HCT116 (cell line): ENCODE measurements around the gene MGAT4C. TPM values are rescaled to one million over a fixed set of nuclear protein-coding genes. Genes with fewer than 3 reads are reported as not detected.

Experiments used
- ATAC-seq: fragments of 200-7000 bp; cut with Tn5 transposase; 2 replicates; pipeline ENCODE4 v1.9.1; 2020; ENCODE audit warnings: mild to moderate bottlenecking, moderate library complexity
- BruUV-seq: library from RNA; stranded (reverse); fragments of 400-500 nt; replicated peaks from 2 replicates; lab custom pipeline; 2021; lab: Mats Ljungman, UMichigan
- CTCF ChIA-PET: fragments of 300-600 bp; sonication (Branson Sonifier 250); formaldehyde crosslinking; loops from one replicate; lab custom pipeline; 2021; ENCODE audit warnings: antibody characterized with exemption; lab: Charles Lee
- POLR2A ChIA-PET: fragments of 300-600, 350-600 bp; sonication (Branson Sonifier 250); formaldehyde crosslinking; loops from one replicate; lab custom pipeline; 2021; ENCODE audit warnings: antibody characterized with exemption; lab: Charles Lee
- RAD21 ChIA-PET, 2 experiments: fragments of 300-600 bp; sonication (Branson Sonifier 250); formaldehyde crosslinking; loops; one replicate each; lab custom pipeline; 2023; ENCODE audit warnings: low total read pairs in 2 of 2; ENCODE audit not compliant: uncharacterized antibody in 2 of 2, unreplicated experiment in 2 of 2, low non-redundant PET in 1 of 2; lab: Charles Lee
- DNase-seq: peaks from one replicate; pipeline ENCODE4 v3.0.0-alpha.2; 2010; ENCODE audit warnings: low read depth, low spot score
- H2AFZ ChIP-seq: fragments of 200-600 bp; shearing (Covaris generic), sonication (generic); 2 replicates; pipeline ENCODE4 v1.6.1; 2017; ENCODE audit warnings: low read depth, mixed run types, mixed read lengths, antibody characterized with exemption, low read length; ENCODE audit not compliant: poor library complexity, severe bottlenecking
- H3K27ac ChIP-seq: 2 replicates; pipeline ENCODE4 v1.5.1; 2012; ENCODE audit warnings: low read depth, low read length
- H3K27me3 ChIP-seq: fragments of 200-600 bp; sonication (generic); 2 replicates; pipeline ENCODE4 v1.6.1; 2016; ENCODE audit warnings: mixed run types, low read length, mixed read lengths; ENCODE audit not compliant: insufficient read depth
- H3K36me3 ChIP-seq, 2 experiments: fragments of 200-500 bp in 1 of 2; fragments of 200-600 bp in 1 of 2; sonication (Bioruptor generic) in 1 of 2; sonication (generic) in 1 of 2; 2 replicates each; pipeline versions ENCODE4 v1.5.1 to v1.6.1; 2014 to 2016; ENCODE audit warnings: low read length in 2 of 2, inconsistent platforms in 1 of 2, mixed read lengths in 1 of 2, mixed run types in 1 of 2; ENCODE audit not compliant: insufficient read depth in 2 of 2, control insufficient read depth in 1 of 2
- H3K4me1 ChIP-seq, 2 experiments: fragments of 200-600 bp in 1 of 2; sonication (generic) in 1 of 2; 2 replicates each; pipeline versions ENCODE4 v1.5.1 to v1.6.1; 2012 to 2017; ENCODE audit warnings: low read length in 2 of 2, inconsistent platforms in 1 of 2, mild to moderate bottlenecking in 1 of 2, mixed read lengths in 1 of 2, mixed run types in 1 of 2, moderate library complexity in 1 of 2; ENCODE audit not compliant: insufficient read depth in 2 of 2, control insufficient read depth in 1 of 2
- H3K4me2 ChIP-seq: fragments of 200-600 bp; sonication (generic); 2 replicates; pipeline ENCODE4 v1.6.1; 2017; ENCODE audit warnings: mixed run types, low read length, mixed read lengths
- H3K4me3 ChIP-seq, 2 experiments: fragments of 200-600 bp in 1 of 2; sonication (generic) in 1 of 2; replicated peaks in 1 of 2; 2 replicates each; pipeline ENCODE4 v1.5.1; 2011 to 2016; ENCODE audit warnings: low read length in 2 of 2, control low read depth in 1 of 2, low read depth in 1 of 2, mild to moderate bottlenecking in 1 of 2, mixed read lengths in 1 of 2, mixed run types in 1 of 2
- H3K79me2 ChIP-seq: fragments of 200-600 bp; sonication (generic); 2 replicates; pipeline ENCODE4 v1.6.1; 2017; ENCODE audit warnings: mild to moderate bottlenecking, mixed run types, low read length, moderate library complexity, mixed read lengths; ENCODE audit not compliant: insufficient read depth
- H3K9ac ChIP-seq: fragments of 200-600 bp; sonication (generic); 2 replicates; pipeline ENCODE4 v1.6.1; 2016; ENCODE audit warnings: low read length, mixed read lengths
- H3K9me2 ChIP-seq: fragments of 200-600 bp; sonication (generic), shearing (Covaris generic); 2 replicates; pipeline ENCODE4 v1.6.1; 2017; ENCODE audit warnings: mixed run types, mild to moderate bottlenecking, moderate library complexity; ENCODE audit not compliant: insufficient read depth
- H3K9me3 ChIP-seq, 2 experiments: fragments of 200-500 bp in 1 of 2; fragments of 200-600 bp in 1 of 2; sonication (Bioruptor generic) in 1 of 2; sonication (generic) in 1 of 2; 2 replicates each; pipeline ENCODE4 v1.6.1; 2014 to 2017; ENCODE audit warnings: low read length in 2 of 2, mixed read lengths in 2 of 2, inconsistent platforms in 1 of 2, low read depth in 1 of 2, mild to moderate bottlenecking in 1 of 2, mixed run types in 1 of 2, moderate library complexity in 1 of 2; ENCODE audit not compliant: control insufficient read depth in 1 of 2, insufficient read depth in 1 of 2
- H4K20me1 ChIP-seq: fragments of 200-600 bp; sonication (generic), shearing (Covaris generic); 2 replicates; pipeline ENCODE4 v1.6.1; 2017; ENCODE audit warnings: mixed run types, mild to moderate bottlenecking, moderate library complexity; ENCODE audit not compliant: insufficient read depth
- CEBPB ChIP-seq: IDR thresholded peaks from 2 replicates; pipeline ENCODE4 v1.6.1; 2012; ENCODE audit warnings: low read depth
- EGR1 ChIP-seq: IDR thresholded peaks from 2 replicates; pipeline ENCODE4 v1.6.1; 2012; ENCODE audit warnings: low read depth
- EZH2phosphoT487 ChIP-seq: fragments of 200-600 bp; IDR thresholded peaks from 2 replicates; pipeline ENCODE4 v1.6.1; 2018; ENCODE audit warnings: antibody characterized with exemption, borderline replicate concordance
- FOSL1 ChIP-seq: IDR thresholded peaks from 2 replicates; pipeline ENCODE4 v1.6.1; 2012; ENCODE audit warnings: low read depth
- JUND ChIP-seq: IDR thresholded peaks from 2 replicates; pipeline ENCODE4 v1.6.1; 2012
- POLR2A ChIP-seq: IDR thresholded peaks from 2 replicates; pipeline ENCODE4 v1.7.0; 2011; ENCODE audit warnings: borderline replicate concordance; ENCODE audit not compliant: insufficient read depth, insufficient read length; ENCODE audit errors: extremely low read depth
- POLR2AphosphoS5 ChIP-seq: IDR thresholded peaks from 2 replicates; pipeline ENCODE4 v1.6.1; 2011; ENCODE audit warnings: mild to moderate bottlenecking, low read depth, low read length, moderate library complexity
- SIN3A ChIP-seq: IDR thresholded peaks from 2 replicates; pipeline ENCODE4 v1.6.1; 2012; ENCODE audit warnings: low read depth
- SP1 ChIP-seq: IDR thresholded peaks from 2 replicates; pipeline ENCODE4 v1.6.1; 2012; ENCODE audit warnings: low read depth
- TCF7L2 ChIP-seq: IDR thresholded peaks from 2 replicates; pipeline ENCODE4 v1.7.0; 2011; ENCODE audit warnings: borderline replicate concordance, inconsistent platforms; ENCODE audit not compliant: insufficient read depth, insufficient read length; ENCODE audit errors: extremely low read depth
- YY1 ChIP-seq: IDR thresholded peaks from 2 replicates; pipeline ENCODE4 v1.6.1; 2011; ENCODE audit warnings: low read length, low read depth, moderate library complexity, mild to moderate bottlenecking; ENCODE audit not compliant: insufficient replicate concordance; ENCODE audit errors: extremely low read depth
- ZFX ChIP-seq: fragments of 450-650 bp; IDR thresholded peaks from 2 replicates; pipeline ENCODE4 v1.6.1; 2017
- intact Hi-C: fragments of 100-400 bp; cut with micrococcal nuclease; formaldehyde crosslinking; loops from 2 replicates; pipeline ENCODE4 v1.10.0; 2022
- total RNA-seq: library from RNA; stranded (reverse); gene quantifications from one replicate; pipeline ENCODE4 v1.2.1, GENCODE V29; 2021; ENCODE audit not compliant: unreplicated experiment
- TF ChIP-seq, protein P1 (sequence below): IDR thresholded peaks from 2 replicates; pipeline ENCODE4 v1.6.1; 2012
- TF ChIP-seq, protein P2 (sequence below): IDR thresholded peaks from 2 replicates; pipeline ENCODE4 v1.6.1; 2012
- TF ChIP-seq, protein P3 (sequence below): IDR thresholded peaks from 2 replicates; pipeline ENCODE4 v1.6.1; 2012; ENCODE audit warnings: low read depth

The MGAT4C gene
- total RNA-seq, 1 experiment from 2014 or later: not detected

DNA sequence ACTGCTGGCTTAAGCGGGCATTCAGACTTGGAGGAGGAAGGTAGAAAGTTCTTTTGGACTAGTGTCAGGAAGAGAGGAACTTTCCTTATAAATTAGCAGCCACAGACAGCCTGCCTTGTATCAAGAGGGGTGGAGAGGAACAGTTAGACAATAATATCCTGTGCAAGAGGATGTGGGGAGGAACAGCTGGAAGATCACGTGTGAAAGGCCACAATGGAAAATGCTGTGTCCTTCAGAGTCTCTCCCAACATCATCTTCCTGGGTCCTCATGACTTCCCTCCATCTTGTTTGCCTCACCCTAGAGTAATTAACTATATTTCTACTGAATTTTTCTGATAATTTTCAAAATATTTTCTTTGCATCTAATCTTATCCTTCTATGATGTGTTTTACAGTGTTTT, 117.4 kb downstream of the MGAT4C start:
- RAD21 ChIA-PET: no interaction called here
- peak overlapping the region; percentile 55 for H2AFZ ChIP-seq

More for the DNA sequence above, 117.4 kb downstream of the MGAT4C start:
- H3K79me2 ChIP-seq: no peaks in the 10 kb centered on the region
- H3K27me3 ChIP-seq: no peaks in the 10 kb centered on the region
- no peak overlapping the region for H3K27ac ChIP-seq
- ATAC-seq (no peak), DNase-seq (no peak)
- H3K4me2 ChIP-seq: no peak overlapping the region
- no peak overlapping the region for H3K9ac ChIP-seq
- ChIA-PET POLR2A (no interaction called here), CTCF (no interaction called here)
- no TSS peak for BruUV-seq
- peaks cover 0 to 9% of the 10 kb centered on the region in 2 experiments; a peak in 2 of 4 replicates for H3K4me1 ChIP-seq
- H3K36me3 ChIP-seq: no peaks in the 10 kb centered on the region
- H3K9me2 ChIP-seq: no peaks in the 10 kb centered on the region
- H3K4me3 ChIP-seq: no peak overlapping the region
- no peak for TF ChIP-seq ZFX
- no peak for TF ChIP-seq EGR1
- TF ChIP-seq YY1: no peak
- no peak for TF ChIP-seq JUND
- TF ChIP-seq EZH2phosphoT487: no peak
- TF ChIP-seq, protein P1, sequence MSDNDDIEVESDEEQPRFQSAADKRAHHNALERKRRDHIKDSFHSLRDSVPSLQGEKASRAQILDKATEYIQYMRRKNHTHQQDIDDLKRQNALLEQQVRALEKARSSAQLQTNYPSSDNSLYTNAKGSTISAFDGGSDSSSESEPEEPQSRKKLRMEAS: no peak
- TF ChIP-seq FOSL1: no peak
- TF ChIP-seq SIN3A: no peak
- TF ChIP-seq CEBPB: no peak
- TF ChIP-seq POLR2AphosphoS5: no peak
- TF ChIP-seq TCF7L2: no peak
- no peak for TF ChIP-seq POLR2A
- TF ChIP-seq SP1: no peak
- TF ChIP-seq, protein P2, sequence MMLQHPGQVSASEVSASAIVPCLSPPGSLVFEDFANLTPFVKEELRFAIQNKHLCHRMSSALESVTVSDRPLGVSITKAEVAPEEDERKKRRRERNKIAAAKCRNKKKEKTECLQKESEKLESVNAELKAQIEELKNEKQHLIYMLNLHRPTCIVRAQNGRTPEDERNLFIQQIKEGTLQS: no peak
- TF ChIP-seq, protein P3, sequence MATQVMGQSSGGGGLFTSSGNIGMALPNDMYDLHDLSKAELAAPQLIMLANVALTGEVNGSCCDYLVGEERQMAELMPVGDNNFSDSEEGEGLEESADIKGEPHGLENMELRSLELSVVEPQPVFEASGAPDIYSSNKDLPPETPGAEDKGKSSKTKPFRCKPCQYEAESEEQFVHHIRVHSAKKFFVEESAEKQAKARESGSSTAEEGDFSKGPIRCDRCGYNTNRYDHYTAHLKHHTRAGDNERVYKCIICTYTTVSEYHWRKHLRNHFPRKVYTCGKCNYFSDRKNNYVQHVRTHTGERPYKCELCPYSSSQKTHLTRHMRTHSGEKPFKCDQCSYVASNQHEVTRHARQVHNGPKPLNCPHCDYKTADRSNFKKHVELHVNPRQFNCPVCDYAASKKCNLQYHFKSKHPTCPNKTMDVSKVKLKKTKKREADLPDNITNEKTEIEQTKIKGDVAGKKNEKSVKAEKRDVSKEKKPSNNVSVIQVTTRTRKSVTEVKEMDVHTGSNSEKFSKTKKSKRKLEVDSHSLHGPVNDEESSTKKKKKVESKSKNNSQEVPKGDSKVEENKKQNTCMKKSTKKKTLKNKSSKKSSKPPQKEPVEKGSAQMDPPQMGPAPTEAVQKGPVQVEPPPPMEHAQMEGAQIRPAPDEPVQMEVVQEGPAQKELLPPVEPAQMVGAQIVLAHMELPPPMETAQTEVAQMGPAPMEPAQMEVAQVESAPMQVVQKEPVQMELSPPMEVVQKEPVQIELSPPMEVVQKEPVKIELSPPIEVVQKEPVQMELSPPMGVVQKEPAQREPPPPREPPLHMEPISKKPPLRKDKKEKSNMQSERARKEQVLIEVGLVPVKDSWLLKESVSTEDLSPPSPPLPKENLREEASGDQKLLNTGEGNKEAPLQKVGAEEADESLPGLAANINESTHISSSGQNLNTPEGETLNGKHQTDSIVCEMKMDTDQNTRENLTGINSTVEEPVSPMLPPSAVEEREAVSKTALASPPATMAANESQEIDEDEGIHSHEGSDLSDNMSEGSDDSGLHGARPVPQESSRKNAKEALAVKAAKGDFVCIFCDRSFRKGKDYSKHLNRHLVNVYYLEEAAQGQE: no peak
- TF ChIP-seq, all 23 proteins: peak for 0
- Histone ChIP-seq H4K20me1 (no peaks in the 10 kb centered on the region), H3K9me3 (no peaks in the 10 kb centered on the region)
- intact Hi-C loops: no loop called here
